ENCODE results near the gene PBX2.

DNA sequence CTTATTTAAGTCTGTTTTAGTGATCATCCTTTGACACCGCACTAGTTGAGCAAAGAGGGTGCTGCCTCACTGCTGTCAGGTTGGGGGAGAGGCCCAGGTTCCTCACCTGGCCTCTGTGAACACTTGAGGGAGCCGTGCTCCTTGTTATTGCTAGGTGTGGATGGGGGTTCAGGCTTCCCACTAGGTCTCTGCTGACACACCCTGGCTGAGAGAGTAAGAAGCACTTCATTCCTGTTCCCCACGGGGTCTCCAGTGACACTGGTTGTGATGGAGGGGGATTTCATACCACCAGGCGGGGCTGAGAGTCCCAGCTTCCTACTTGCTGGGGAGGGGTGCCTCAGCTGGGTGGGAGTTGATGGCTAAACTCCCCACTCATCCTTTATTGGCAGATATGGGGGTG, 44.9 kb upstream of the PBX2 start:
- TF ChIP-seq, protein P1, sequence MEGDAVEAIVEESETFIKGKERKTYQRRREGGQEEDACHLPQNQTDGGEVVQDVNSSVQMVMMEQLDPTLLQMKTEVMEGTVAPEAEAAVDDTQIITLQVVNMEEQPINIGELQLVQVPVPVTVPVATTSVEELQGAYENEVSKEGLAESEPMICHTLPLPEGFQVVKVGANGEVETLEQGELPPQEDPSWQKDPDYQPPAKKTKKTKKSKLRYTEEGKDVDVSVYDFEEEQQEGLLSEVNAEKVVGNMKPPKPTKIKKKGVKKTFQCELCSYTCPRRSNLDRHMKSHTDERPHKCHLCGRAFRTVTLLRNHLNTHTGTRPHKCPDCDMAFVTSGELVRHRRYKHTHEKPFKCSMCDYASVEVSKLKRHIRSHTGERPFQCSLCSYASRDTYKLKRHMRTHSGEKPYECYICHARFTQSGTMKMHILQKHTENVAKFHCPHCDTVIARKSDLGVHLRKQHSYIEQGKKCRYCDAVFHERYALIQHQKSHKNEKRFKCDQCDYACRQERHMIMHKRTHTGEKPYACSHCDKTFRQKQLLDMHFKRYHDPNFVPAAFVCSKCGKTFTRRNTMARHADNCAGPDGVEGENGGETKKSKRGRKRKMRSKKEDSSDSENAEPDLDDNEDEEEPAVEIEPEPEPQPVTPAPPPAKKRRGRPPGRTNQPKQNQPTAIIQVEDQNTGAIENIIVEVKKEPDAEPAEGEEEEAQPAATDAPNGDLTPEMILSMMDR (IDR thresholded peaks at IDR 0.05): no peak
- no peak for TF ChIP-seq POLR2A (IDR thresholded peaks at IDR 0.05)
- TF ChIP-seq POLR2AphosphoS5 (IDR thresholded peaks at IDR 0.05): no peak
- TF ChIP-seq EP300 (IDR thresholded peaks at IDR 0.05): no peak
